ENCODE measurements around the gene RESF1.

RESF1 gene

GRCh38 chr12:31961137-31961536 is 1.9 kb downstream of the RESF1 start:
- DNase-seq (ENCODE audit: low spot score) = no peak

DNA sequence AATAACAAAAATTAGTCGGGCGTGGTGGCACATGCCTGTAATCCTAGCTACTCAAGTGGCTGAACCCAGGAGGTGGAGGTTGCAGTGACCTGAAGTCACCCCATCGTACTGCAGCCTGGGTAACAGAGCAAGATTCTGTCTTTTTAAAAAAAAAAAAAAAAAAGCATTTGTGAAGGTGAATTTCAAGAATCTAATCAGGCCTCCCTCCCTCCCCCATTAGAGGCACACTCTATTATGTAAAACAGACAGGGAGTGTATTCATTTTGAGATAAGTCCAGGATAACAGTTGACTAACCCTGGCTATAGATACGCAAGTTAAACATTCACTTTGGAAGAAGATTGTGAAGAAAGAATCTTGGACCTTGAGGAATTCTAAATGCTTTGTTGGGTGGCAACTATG is 2.9 kb downstream of the RESF1 start:
- no peak for DNase-seq (ENCODE audit: low spot score)

GRCh38 chr12:31964280-31964679 is 5.1 kb downstream of the RESF1 start:
- no peak for DNase-seq (ENCODE audit: low spot score)

DNA sequence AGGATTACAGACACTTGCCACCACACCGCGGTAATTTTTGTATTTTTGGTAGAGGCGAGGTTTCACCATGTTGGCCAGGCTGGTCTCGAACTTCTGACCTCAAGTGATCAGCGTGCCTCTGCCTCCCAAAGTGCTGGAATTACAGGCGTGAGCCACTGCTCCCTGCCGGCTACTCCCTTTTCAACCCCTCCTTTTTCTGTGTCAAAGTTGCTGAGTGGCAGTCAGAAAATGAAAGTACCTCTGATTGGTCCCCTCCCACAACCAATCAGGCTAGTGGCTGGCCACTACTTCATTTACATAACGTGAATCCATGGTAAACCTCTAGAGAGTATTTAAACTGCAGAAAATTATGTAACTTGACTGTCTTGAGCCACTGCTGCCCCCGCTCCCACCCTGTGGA is 5.9 kb downstream of the RESF1 start:
- DNase-seq (ENCODE audit: low spot score) = no peak

- no peak for DNase-seq (ENCODE audit: low spot score)
Observed at GRCh38 chr12:31966558-31967205, 7.5 kb downstream of the RESF1 start.

DNA sequence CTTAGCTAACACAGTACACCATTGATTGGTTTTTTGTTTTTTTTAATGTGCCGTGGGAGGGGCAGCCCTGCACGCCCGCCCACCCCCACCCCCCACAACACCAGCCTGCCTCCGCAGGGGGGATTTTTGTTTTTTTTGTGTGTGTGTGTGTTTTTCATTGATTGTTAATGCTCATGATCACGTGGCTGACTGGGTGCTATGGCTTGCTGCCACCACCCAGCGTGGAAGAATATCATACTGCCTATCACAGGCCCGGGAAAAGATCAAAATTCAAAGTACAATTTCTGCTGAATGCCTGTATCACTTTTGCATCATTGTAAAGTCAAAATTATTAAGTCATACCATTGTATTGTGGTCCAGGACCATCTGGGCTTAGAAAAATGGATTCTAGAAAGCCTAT is 8.3 kb downstream of the RESF1 start:
- DNase-seq (ENCODE audit: low spot score) = no peak

- no peak for DNase-seq (ENCODE audit: low spot score)
Observed at GRCh38 chr12:31970199-31970598, 11.0 kb downstream of the RESF1 start.

GRCh38 chr12:31973818-31974217 is 14.6 kb downstream of the RESF1 start:
- DNase-seq (ENCODE audit: low spot score) = no peak

GRCh38 chr12:31974673-31975072 is 15.5 kb downstream of the RESF1 start:
- DNase-seq (ENCODE audit: low spot score) = no peak

- no peak for DNase-seq (ENCODE audit: low spot score)
Observed at GRCh38 chr12:31984806-31985591, 25.8 kb downstream of the RESF1 start.

DNA sequence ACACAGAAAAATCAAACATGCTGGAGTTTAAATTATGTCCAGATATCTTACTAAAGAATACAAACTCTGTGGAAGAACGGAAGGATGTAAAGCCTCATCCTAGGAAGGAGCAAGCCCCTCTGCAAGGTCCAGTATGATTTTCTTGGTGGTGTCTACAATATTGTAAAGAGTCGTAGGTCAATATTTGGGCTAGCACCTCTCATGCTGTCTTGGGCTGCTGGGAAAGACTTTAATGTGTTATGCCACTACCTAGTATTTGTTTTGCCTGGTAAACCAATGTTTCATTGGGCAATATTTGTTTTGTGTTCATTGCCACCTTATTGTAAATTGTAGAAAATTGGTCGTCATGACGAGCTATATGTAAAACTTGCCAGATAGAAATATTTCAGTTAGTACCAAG is 26.6 kb downstream of the RESF1 start:
- DNase-seq (ENCODE audit: low spot score) = no peak

GRCh38 chr12:31989571-31990362 is 30.6 kb downstream of the RESF1 start:
- no peak for DNase-seq (ENCODE audit: low spot score)

GRCh38 chr12:31991146-31991545 is 31.9 kb downstream of the RESF1 start:
- DNase-seq (ENCODE audit: low spot score) = no peak

- no peak for DNase-seq (ENCODE audit: low spot score)
Observed at GRCh38 chr12:31991815-31992214, 32.6 kb downstream of the RESF1 start.

DNA sequence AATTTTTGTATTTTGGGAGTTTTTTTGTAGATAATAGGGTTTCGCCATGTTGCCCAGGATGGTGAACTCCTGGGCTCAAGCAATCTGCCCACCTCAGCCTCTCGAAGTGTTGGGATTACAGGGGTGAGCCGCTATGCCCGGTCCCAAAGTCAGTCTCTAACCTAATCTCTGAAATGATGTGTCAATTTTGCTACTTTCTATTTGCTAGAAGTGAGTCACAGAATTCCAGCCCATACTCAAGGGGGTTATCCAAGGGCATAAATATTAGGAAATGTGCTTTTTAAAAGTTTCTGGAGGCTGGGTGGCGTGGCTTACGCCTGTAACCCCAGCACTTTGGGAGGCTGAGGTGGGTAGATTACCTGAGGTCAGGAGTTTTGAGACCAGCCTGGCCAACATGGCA is 40.5 kb downstream of the RESF1 start:
- DNase-seq (ENCODE audit: low spot score) = no peak

DNA sequence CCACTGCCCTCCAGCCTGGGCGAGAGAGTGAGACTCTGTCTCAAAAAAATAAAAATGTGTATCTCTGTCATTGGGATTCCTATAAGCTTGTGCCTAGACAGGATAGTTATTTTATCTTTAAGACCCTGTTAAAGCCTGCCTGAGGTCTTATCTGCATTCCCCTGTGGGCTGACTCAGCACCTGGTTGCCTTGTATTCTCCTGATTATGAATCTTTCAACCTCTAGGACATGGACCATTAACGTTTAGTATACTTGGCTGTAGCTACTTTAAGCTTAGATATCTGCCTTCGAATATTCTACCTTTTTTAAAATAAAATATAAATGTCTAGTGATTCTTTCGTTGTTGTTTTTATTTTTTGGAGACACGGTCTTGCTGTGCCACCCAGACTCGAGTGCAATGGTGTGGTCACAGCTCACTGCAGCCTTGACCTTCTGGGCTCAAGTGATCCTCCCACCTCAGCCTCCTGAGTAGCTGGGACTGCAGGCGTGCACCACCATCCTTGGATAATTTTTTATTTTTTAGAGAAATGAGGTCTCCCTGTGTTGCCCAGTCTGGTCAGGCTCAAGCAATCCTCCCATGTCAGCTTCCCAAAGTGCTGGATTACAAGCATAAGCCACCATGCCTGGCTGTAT is 41.3 kb downstream of the RESF1 start:
- DNase-seq (ENCODE audit: low spot score) = no peak

DNA sequence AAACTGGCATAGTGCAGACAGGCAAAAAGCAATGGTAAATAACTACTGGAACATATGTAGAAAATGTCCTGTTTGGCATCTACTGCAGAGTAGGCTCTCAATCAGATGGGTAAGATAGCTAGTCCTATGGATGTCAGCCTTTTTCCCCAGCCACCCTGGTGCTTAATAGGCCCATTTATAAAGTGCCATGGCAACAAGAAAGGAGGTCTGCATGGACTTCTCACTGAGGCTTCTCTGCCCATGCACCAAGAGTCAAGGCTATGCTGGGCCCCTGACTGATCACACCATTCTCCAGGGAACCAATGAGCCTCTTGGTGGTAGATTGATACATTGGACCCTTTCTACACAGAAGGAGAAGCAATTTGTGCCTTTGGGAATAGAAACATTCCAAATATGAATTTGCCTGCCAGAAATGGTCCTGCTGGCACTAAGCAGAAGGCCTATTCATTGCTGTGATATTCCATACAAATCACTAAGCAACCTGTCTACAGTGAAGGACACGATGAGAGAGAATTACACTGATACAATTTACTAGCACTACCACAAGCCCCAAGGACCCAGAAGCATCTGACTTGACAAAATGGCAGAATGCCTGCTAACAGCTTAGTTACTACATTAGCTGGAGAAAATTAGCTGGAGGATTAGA is 43.8 kb downstream of the RESF1 start:
- no peak for DNase-seq (ENCODE audit: low spot score)

- no peak for DNase-seq (ENCODE audit: low spot score)
Observed at GRCh38 chr12:32003654-32004053, 44.4 kb downstream of the RESF1 start.

DNA sequence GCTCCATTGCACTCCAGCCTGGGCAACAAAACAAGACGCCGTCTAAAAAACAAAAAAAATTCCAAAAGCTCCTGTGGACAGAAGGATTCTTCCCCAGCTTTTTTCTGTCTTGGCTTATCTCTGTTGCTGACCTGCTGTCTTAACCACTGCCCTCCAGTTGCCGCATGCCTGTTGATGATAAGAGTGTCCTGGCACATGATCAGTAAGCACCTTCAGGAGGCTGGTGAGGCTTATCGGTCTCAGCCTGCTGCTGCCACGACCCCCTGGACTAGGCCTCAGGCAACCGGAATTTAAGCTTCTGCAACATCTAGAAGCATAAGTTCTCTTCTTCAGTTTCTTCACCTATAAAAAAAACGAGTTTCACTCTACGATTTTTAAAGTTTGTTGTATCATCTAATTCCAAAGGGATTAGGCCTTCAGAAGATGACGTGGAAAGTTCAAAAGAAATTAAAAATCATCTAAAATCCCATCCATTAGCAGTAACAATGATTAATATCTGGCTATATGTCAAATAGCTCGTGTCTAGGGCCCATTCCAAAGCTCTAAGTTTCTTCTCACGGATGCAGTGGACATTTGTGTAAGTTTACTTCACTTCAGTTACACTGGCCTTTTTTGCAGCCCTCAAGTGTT is 46.4 kb downstream of the RESF1 start:
- no peak for DNase-seq (ENCODE audit: low spot score)
